NCI-H146 treated with DMSO at 0.1 percent for 48 hours (cell line): ENCODE results near the gene TBC1D22A.

Source experiments
- DNase-seq: peaks from one replicate; lab custom pipeline; 2025; ENCODE audit not compliant: unreplicated experiment; lab: John Stamatoyannopoulos, UW

The TBC1D22A gene

DNA sequence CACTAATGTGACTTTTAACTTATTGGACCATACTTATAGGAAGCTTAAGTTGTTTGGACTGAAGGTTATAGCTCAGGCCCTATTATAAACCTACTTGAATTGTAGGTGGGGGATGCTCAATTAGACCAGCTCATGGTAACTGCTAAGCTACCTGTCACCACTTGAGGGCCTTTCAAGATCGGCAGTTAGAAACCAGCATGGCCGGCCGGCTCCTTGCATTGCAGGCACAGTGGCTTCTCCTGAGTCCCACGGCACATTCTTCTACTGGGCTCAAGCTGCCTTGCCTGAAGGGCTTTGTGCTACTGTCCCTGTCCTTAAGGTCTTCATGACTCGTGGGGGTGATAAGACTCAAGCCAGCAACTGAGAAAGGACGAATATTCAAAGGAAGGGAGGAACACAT lies 70.8 kb downstream of the TBC1D22A start:
- no peak for DNase-seq

DNA sequence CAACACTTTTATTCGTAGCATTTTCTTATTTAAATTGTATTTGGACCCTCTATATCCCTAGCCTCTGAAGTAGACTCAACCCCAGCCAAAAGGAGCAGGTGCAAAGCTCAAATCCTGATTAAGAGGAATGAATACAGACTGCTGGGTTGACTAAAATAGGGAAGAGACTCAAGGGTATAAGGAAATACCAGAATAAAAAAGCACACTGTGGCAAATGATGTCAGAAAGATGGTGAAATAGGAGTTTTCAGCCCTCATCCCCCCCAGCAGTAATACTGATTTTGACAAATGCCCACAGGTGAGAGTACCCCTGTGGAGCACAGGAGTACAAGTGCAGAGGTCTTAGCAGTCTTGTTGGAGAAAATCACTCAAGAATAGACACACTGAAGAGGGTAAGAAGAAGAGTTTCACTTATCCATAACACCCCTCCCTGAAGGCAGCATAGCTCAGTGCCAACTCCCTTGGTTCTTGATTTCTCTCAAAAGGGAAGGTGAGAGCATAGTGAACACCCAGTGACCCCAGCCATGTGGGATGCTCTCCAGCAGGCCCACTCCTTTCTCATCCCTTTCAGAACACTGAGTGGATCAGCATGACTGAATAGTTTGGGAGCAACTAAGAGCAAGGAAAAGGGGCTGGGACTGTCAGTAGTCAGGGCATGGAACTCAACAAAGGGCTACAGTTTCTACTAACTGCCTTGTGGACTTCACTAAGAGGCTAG lies 71.7 kb downstream of the TBC1D22A start:
- no peak for DNase-seq

DNA sequence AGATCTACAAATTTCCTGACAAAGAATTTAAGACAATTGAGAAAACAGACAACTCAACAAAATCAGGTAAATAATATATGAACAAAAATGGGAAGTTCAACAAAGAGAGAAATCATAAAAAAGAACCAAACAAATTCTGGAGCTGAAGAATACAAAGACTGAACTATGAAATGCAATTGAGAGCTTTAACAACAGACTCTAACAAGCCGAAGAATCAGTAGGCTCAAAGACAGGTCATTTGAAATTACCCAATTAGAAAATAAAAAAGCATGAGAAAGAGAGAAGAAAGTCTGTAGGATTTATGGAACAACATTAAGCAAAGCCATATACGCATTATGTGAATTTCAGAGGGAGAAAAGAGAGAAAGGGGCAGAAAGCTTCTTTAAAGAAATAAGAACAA lies 72.8 kb downstream of the TBC1D22A start:
- no peak for DNase-seq

DNA sequence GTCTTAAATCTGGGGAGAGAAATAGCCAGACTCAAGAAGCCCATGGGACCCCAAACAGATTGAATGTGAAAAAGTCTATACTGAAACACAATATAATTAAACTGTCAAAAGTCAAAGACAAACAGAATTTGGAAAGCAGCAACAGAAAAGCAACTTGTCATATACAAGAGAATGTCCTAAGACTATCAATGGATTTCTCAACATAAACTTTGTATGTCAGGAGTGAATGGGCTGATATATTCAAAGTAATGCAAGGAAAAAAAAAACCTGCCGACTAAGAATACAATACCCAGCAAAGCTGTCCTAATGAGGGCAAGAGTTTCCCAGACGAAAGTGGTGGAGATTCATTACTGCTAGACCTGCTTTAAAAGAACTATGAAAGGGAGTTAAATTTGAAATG lies 73.2 kb downstream of the TBC1D22A start:
- no peak for DNase-seq

DNA sequence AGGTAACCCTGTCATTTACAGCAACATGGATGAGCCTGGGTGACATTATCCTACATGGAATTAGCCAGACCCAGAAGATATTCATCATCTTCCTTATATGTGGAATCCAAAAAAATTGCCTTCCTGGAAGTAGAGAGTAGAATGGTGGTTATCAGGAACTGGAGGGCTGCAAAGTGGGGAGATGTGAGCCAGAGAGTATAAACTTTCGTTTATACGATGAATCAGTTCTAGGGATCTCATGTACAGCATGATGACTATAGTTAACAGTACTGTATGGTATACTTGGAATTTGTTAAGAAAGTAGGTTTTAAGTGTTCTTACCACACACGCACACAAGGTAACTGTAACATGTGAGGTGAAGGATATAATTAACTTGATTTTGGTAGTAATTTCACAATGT lies 79.1 kb downstream of the TBC1D22A start:
- DNase-seq, result no peak

DNA sequence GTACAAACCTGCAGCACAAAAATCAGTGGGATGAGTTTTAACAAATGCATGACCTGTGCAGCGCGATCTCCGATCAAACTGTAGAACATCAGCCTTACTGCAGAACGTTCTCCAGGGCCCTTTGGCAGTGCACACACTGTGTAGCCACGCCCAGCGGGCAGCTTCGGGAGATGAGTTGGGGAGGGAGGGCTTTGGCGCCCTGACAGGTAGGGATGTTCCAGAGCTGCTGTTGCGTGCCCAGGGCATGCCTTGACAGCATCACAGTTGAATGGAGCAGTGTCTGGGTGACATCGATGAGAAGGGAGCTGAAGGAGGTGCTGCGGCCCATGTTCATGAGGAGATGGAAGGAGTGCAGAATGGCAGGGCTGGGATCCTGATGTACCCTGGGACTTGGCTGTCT lies 80.2 kb downstream of the TBC1D22A start:
- no peak for DNase-seq

DNA sequence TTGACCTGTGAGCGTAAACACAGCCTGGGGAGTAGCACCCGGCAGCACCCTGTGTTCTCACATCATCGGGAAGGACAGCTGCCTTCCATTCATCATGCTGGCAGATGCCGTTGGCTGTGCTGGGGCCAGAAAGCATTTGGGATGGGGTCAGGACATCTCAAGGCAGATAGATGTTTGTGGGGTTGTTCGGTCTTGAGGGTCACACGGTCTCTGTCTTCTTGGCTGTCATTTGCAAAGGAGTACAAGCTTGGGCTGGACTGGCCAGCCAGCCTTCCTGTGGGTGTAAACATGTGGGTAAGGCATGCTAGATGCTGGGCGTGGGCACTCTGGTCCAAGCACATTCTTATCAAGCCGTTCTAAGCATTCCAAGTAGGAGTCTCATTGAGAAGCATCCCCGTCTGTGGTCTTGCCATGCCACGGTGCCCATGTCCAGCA lies 81.4 kb downstream of the TBC1D22A start:
- DNase-seq, result no peak

DNA sequence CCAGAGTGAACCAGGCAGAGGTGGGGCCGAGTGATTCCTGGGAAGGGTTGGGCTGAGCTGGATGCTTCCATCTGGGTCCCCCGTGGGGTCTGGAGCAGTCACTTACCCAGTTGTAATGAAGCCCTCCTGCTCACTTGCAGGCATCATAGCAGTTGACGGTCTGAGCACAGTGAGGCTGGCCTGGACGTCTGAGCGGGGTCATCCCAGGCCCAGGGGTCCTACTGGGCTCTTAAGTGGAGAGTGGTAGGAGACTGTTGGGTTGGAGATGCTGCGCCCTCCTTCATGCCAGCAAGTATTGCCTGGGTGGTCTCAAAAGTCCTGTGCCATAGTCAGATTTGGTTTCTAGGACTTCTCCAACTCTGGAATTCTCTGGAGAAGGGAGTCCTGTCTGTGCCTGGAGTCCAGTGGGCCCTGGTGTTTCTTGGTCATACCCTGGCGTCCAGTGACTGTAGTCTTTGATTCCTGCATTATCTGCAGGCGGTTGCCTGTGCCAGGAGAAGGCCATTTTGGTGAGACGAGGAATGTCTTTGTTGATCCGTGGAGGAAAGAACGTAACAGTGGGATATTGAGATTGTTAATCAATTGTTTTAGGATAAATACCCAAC lies 82.3 kb downstream of the TBC1D22A start:
- DNase-seq, result no peak

DNA sequence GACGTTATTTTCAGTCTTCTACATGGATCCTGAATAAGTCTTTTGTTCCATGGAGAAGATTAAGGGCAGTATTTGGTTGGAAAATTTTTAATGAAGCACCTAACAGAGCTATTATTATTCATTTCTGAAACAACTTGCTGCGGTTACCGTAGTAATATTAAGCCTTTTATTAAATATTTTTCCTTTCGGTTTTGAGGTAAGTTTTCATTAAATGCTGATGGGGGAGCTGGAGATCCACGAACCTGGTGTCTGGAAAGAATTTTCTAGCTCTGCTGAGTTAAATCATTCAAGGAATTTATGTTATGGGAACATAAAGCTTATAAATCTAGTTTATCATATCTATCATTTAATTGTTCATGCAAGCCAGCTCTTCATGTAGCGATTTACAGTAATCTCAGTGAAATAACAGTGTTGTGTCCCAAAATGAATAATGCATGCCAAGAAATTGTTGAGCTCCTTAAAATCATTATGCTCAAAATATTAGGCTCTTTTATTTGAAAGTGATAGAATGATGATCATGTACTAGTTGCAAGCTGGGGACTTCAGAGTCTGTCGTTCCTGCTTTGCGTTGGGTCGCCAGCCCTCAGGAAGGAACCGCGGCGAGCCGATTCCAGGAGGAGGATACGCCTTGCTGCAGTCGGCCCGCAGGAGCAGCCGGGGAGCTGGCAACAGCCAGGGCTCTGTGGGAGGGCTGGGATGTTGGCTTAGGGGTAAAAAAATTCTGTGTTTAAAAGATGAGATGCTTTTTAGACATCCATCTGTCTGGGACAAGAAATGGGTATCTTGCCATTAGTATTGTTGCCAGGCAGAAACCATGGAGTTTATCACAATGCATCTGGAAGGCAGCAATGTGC lies 83.1 kb downstream of the TBC1D22A start:
- DNase-seq, result no peak

DNA sequence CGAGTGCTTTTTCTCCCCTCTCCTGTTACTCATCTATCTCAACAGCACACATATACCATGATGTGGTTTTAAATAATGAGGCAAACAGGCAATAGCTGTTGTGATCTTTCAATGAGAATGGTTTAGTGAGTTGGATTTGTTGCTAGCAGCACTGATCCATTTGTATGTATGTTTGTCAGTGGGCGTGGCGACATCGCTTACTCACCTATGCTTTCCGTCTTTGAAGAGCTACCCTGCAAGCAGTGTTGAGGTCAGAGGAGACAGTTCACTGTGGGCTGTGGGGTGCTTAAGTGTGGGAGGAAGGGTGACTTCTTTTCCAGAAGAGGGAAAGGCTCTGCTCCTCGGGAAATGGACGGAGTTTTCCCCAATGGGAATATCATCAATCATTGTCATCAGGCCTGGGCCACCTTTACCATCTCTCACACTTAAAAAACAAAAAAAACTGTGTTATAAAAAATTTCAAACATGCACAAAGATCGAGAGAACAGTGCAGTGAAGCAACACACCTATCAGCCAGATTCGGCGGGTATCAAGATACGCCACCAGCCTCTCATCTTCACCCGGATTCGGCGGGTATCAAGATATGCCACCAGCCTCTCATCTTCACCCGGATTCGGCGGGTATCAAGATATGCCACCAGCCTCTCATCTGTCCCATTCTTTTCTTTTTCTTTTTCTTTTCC lies 83.8 kb downstream of the TBC1D22A start:
- no peak for DNase-seq

DNA sequence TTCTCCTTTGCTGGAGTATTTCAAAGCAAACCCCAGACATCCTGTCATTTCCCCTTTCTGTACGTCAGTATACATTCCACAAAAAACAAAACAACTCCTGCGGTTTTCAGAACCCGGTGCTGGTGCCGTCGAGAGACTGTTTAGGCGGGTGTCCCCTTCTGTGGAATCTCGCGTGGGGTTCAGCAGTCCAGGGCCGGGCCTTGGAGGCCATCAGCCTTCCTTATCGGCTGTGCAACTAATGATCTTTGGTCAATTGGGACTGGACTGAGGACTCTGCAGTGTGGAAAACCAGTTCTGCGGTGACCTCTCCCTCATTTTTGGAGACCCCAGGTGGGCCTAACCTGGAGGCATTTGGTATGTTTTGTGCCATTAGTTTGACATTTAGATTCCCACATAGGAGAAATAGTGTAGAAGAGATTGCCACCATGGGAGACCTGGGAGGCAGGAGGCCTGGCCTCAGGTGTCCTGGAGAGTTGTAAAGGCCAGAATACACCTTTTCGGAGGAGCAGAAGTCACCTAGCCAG lies 84.4 kb downstream of the TBC1D22A start:
- no peak for DNase-seq

DNA sequence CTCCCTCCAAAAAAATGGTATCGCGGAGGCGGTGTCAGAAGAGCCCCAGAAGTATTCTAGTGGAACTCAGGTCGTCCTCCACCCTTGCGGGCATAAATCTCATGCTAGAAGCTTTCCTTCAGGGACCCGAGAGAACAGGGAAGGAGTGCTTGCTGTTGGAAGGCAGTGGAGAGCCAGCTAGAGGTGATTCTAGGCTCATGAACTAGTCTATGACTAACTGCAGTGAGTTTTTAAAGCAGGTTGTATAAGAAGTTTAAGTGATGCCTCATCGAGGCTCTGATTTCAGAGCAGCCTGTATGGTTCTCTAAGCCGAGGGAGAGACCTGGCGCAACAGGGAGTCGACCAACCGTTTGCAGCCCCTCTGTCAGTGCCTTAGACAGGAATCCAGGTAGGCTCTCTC lies 85.7 kb downstream of the TBC1D22A start:
- no peak for DNase-seq

DNA sequence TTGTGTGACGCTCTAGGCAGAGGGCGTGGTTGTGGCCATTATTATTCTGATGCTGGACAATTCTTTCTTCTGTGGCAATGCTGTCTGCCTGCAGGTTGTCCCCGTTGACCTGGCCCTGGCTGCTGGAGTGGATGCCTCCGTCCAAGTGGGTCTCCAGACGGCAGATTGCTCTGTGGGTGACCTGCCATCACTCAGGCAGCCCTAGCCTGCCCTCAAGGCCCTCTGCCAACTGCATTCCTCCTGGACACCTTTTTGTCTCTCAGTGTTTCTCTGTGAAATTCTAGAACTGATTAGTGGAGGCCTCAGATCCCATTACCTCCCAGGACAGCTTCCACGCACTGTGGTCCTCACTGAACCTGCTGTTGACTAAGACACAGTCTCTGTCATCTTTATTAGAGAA lies 86.7 kb downstream of the TBC1D22A start:
- no peak for DNase-seq

DNA sequence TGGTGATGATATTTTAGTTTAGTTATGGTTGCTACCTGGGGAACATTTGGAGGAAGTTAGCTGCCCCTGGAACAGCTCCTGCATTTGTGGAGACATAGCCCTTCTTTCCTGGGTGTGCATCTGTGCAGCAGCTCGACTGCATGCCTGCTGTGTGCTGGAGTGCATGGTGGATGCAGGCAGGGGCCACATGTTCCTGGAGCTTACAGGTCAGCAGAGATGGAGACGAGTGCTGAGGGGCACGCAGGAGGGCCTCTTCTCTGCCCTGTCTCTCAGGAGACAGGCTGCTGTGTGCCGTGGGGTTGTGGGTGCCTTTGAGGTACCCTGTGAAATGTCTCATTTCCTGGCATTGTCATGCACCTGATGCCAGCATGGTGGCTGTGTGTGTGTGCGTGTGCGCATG lies 87.5 kb downstream of the TBC1D22A start:
- DNase-seq, result no peak

DNA sequence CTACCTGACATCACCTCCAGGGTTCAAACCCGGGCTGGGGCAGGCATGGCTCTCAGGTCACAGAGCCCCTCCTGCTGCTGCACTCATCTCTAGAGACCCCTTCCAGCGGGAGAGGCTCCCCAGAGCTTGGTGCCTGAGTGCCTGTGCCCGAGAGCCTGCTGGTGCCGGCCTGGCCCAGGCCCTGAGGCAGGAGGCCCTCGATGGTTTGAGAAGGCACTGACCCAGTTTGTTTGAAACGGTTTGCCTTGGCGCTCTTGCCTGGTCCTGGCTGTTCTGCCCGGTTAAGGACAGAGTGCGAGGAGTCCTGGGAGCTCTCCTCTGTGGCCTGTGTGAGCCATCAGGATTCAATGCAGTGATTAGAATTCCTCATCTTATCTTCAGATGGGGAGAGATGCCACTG lies 88.9 kb downstream of the TBC1D22A start:
- DNase-seq, result no peak

DNA sequence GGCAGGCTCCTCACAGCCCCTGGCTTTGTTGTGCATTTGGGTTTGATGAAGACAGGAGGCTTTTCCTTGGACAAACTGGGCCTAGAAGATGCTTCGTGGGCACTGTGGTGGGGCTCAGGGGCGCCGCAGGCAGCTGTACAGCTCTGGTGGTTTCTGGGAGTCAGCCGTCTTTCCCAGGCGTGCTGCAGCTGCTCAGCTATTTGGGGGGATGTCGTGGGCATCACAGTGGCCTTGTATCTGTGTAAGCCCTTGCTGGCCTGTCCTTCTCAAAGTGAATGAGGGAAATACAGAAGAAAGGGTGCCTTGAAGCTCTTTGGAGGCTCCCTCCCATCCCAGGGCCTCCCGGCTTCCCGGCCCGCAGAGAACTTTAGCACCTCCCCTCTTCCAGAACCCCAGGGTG lies 89.5 kb downstream of the TBC1D22A start:
- DNase-seq, result no peak

DNA sequence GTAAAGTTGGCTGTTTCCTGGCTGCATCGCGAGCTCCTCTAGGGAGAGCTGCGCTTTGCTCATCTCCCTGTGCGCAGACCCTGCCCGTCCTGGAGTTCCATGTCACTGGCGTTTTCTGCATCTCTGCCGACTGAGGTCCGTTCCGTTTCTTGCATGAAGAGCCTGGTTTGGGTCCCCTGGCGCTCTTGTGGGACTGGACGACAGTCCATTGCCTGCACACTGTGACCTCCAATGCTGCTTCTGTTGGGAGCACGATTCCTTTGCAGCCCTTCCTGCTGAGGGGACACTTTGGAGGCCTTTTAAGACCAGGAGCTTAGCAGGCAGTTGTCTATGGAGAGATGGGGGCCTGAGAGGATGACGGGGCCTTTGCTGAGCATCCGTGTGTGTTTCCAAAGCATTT lies 90.3 kb downstream of the TBC1D22A start:
- no peak for DNase-seq

DNA sequence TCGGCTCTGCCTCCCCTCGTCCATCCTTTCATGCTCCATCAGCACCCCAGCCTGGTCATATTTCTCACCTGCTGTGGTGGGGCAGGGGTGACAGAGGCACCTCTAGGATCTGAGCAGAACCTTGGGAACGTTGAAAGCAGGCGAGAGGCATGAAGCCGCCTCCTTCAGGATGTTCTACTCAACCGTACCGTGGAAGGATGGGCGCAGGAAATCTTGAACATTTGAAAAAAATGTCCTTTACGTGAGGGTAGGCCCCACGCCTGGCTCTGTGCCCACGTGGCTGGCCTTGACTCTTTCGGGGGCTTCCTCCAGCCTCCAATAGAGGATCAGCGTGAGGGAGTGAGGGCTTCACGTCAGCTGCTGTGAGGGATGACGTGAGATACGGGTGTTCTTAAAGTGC lies 90.7 kb downstream of the TBC1D22A start:
- no peak for DNase-seq

DNA sequence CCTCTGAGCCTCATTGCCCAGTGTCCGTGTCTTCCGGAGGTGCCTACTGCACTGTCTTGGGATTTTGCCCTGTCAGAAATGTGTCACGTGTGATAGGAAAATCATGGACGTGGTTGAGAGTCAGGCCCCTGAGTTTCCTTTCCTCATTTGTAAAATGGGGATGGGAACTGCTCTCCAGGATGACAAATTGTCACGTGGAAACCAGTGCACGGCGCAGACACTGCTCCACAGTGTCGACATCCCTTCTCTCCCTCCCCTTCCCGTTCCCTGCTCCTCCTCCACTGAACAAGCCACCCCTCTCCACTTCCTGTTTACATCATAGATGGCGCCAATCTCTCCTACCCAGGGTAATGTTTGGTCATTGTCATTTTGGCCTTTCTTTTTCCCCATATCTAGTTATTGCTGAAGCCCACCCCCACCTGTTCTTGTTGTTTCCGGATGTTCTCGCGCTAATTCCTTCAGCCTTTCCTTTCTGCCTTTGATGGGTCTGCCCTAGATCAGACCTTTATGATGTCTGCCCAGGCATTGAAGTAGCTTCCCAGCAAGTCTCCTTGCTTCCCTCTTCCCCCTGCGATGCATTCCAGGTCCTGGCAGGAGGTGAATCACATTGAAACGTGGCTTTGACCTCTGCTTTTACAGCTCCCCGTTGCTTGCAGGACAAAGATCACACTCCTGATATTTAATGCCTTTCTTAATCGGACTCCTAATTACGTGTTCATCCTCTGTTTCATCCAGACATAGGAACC lies 91.8 kb downstream of the TBC1D22A start:
- DNase-seq, result no peak

DNA sequence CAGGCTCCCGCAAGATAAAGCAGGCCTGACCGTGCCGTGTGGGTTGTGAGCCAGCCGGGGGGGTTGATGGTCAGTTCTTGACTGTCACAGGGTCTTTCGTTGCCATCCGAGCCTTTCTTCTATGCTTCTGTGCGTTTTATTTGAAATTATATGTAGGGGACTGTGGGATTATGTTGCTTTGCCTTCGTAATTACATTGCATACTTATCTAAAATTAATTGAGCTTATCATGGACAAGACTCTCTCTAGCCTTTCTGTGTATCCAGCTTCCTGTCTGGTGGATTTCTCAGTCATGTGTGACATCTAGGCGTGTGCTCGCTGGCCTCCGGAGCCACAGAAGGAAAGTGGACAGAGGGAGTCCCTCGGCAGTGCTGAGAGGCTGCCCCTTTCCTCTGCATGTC lies 93.2 kb downstream of the TBC1D22A start:
- no peak for DNase-seq

DNA sequence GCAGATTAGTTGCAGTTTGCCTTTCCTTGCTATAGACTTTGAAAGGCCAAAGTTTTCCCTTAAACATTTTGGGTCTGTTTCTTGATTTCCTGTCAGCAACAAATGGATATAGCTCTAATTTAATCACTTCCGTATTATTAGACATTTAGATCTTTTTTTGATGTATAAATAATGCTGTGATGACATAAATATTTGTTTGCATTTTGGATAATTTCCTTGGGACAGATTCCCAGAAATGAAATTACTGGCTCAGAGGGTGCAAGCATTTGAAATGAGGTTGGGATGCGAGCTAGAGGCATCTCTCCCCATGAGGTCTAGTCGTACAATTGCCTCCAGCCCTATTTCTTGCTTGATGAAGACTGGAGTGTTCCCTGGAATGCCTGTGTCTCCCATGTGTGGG lies 94.2 kb downstream of the TBC1D22A start:
- no peak for DNase-seq
